GM12878 (cell line): ENCODE measurements around the gene RNF167. TPM values are rescaled to one million over a fixed set of nuclear protein-coding genes. Genes with fewer than 3 reads are reported as not detected.

Experiments
- ATAC-seq: fragments of 200-7000 bp; cut with Tn5 transposase; 3 replicates; pipeline ENCODE4 v1.9.1; 2020; ENCODE audit warnings: mild to moderate bottlenecking, moderate library complexity
- BruUV-seq: library from RNA; stranded (reverse); fragments of 400-500 nt; replicated peaks from 2 replicates; lab custom pipeline; 2021; lab: Mats Ljungman, UMichigan
- CTCF ChIA-PET: fragments of 300-600 bp; sonication (Branson Sonifier 250); formaldehyde crosslinking; extraction: SDS; loops from one replicate; lab custom pipeline; 2021; ENCODE audit warnings: inconsistent platforms; lab: Yijun Ruan, JAX
- POLR2A ChIA-PET: fragments of 350-600 bp; formaldehyde crosslinking; extraction: SDS; loops from one replicate; lab custom pipeline; 2021; ENCODE audit warnings: inconsistent platforms; lab: Charles Lee
- RAD21 ChIA-PET: fragments of 300-600 bp; sonication (Branson Sonifier 250); formaldehyde crosslinking; loops from one replicate; lab custom pipeline; 2023; ENCODE audit warnings: antibody characterized with exemption; ENCODE audit not compliant: unreplicated experiment; lab: Charles Lee
- SMC1A ChIA-PET: fragments of 300-600 bp; sonication (Branson Sonifier 250); formaldehyde crosslinking; loops from one replicate; lab custom pipeline; 2023; ENCODE audit not compliant: unreplicated experiment, uncharacterized antibody; lab: Charles Lee
- DNase-seq: peaks from one replicate; pipeline ENCODE4 v3.0.0-alpha.2; 2011; ENCODE audit warnings: low read depth, low spot score
- FAIRE-seq: peaks from 3 replicates; lab custom pipeline; 2011; peaks lifted over from hg19 to GRCh38; lab: Jason Lieb, UNC
- H2AFZ ChIP-seq: 2 replicates; pipeline ENCODE4 v1.6.0; 2011; ENCODE audit warnings: low read depth, low read length, control low read depth; ENCODE audit not compliant: control insufficient read depth
- H3K27ac ChIP-seq: 2 replicates; pipeline ENCODE4 v1.5.1; 2011; ENCODE audit warnings: control low read depth; ENCODE audit not compliant: control insufficient read depth, insufficient read depth
- H3K27me3 ChIP-seq, 2 experiments: replicated peaks in 1 of 2; 2 replicates each; pipeline versions ENCODE4 v1.6.0 to v1.6.1; 2011; ENCODE audit warnings: low read length in 1 of 2; ENCODE audit not compliant: control insufficient read depth in 2 of 2, insufficient read depth in 2 of 2
- H3K36me3 ChIP-seq, 2 experiments: 2 replicates each; pipeline ENCODE4 v1.5.1; 2011; ENCODE audit warnings: low read length in 1 of 2; ENCODE audit not compliant: control insufficient read depth in 2 of 2, insufficient read depth in 2 of 2
- H3K4me1 ChIP-seq: 2 replicates; pipeline ENCODE4 v1.6.1; 2011; ENCODE audit warnings: mild to moderate bottlenecking, low read length, moderate library complexity, mixed read lengths; ENCODE audit not compliant: control insufficient read depth, insufficient read depth
- H3K4me2 ChIP-seq: 2 replicates; pipeline ENCODE4 v1.6.0; 2011; ENCODE audit warnings: control low read depth; ENCODE audit not compliant: control insufficient read depth, insufficient read depth
- H3K4me3 ChIP-seq: fragments of 200-600 bp; sonication (generic); 2 replicates; pipeline ENCODE4 v1.5.1; 2016
- H3K79me2 ChIP-seq: 2 replicates; pipeline ENCODE4 v1.6.0; 2011; ENCODE audit warnings: low read length; ENCODE audit not compliant: control insufficient read depth, insufficient read depth
- H3K9ac ChIP-seq: 2 replicates; pipeline ENCODE4 v1.8.0; 2011; ENCODE audit warnings: low read length, control low read depth, mixed read lengths; ENCODE audit not compliant: control insufficient read depth, insufficient read depth
- H3K9me3 ChIP-seq: replicated peaks from 3 replicates; pipeline ENCODE4 v1.5.1; 2011; ENCODE audit warnings: mild to moderate bottlenecking, low read length; ENCODE audit not compliant: control insufficient read depth, insufficient read depth
- H4K20me1 ChIP-seq: 2 replicates; pipeline ENCODE4 v1.6.0; 2011; ENCODE audit not compliant: control insufficient read depth, insufficient read depth
- CBFB ChIP-seq: IDR thresholded peaks from 2 replicates; pipeline ENCODE4 v1.6.1; 2016; ENCODE audit warnings: antibody characterized with exemption, low read depth
- CUX1 ChIP-seq: IDR thresholded peaks from 2 replicates; pipeline ENCODE4 v1.6.1; 2012; ENCODE audit warnings: improper control_type of control experiment, low read depth, low read length; ENCODE audit not compliant: insufficient replicate concordance
- RCOR1 ChIP-seq: conservative IDR thresholded peaks from 2 replicates; pipeline ENCODE4 v1.6.1; 2012; ENCODE audit warnings: low read depth, low read length, improper control_type of control experiment
- WGBS: methylation state at CpG from one replicate; pipeline ENCODE4 v1.1.6; 2016; ENCODE audit warnings: low lambda C conversion rate; ENCODE audit not compliant: insufficient replicate concordance, insufficient coverage; ENCODE audit errors: missing lambda C conversion rate; 5-methylcytosine and 5-hydroxymethylcytosine counted together
- in situ Hi-C: fragments of 300-500 bp; cut with MboI; formaldehyde crosslinking; loops from 9 replicates; pipeline ENCODE4 v1.14.3; 2018; ENCODE audit warnings: mixed read lengths
- intact Hi-C: fragments of 100-400 bp; cut with micrococcal nuclease; formaldehyde crosslinking; loops from one replicate; pipeline ENCODE4 v1.14.2; 2022; ENCODE audit not compliant: unreplicated experiment
- polyA plus RNA-seq, 11 experiments: library from polyadenylated mRNA; depleted of rRNA in 4 of 11; unstranded in 6 of 11; stranded (reverse) in 5 of 11; fragments of >200 nt; fragmentation: Nextera tagmentation in 4 of 11; fragmentation: Illumina TruSeq in 1 of 11; extraction: Ambion mirVana in 4 of 11; extraction: Trizol in 1 of 11; gene quantifications; 1 replicate in 1 of 11; 2 replicates in 10 of 11; pipeline versions ENCODE4 v1.2.1 to v1.2.3, GENCODE V29; 2011 to 2016; ENCODE audit warnings: inconsistent platforms in 2 of 11, missing spikeins in 2 of 11, low read depth in 1 of 11
- total RNA-seq, 4 experiments: library from RNA; depleted of rRNA in 3 of 4; stranded (reverse); fragments of >200 nt in 3 of 4; fragmentation: Illumina TruSeq in 1 of 4; extraction: Trizol in 1 of 4; gene quantifications; 2 replicates each; pipeline versions ENCODE4 v1.2.1 to v1.2.3, GENCODE V29; 2013 to 2021

Gene RNF167
- total and polyA plus RNA-seq, 10 of the 15 experiments (the other 5 are each of a cell fraction or from before 2014, with no cell fraction given), result 33.6 to 147 (median 57.6) TPM

GRCh38 chr17:4897785-4898184 lies 42.3 kb upstream of the RNF167 start:
- WGBS, result 92% methylated on average over 4 of the region's 5 CpGs
- no peak overlapping the region for H3K4me3 ChIP-seq
- TF ChIP-seq CUX1, result no peak
- no peak for TF ChIP-seq RCOR1
- TF ChIP-seq CBFB, result no peak
- TF ChIP-seq, all 136 proteins: peak for 0
- H3K27ac ChIP-seq, result no peak overlapping the region
- FAIRE-seq (no peak), DNase-seq (no peak), ATAC-seq (no peak)
- SMC1A ChIA-PET, result interaction anchor here (0.6 kb wide), 1 partner anchor 165 kb away, joined by 3 read pairs; no protein-coding TSS in a partner anchor
- H3K4me1 ChIP-seq, result peaks cover 12% of the 10 kb centered on the region
- peaks cover 3 to 16% of the 10 kb centered on the region in 2 experiments; a peak in 3 of 4 replicates for H3K36me3 ChIP-seq
- intact Hi-C loops, result no loop called here
- CTCF ChIA-PET, result no interaction called here
- H3K4me2 ChIP-seq, result no peak overlapping the region
- POLR2A ChIA-PET, result interaction anchor here (0.6 kb wide), 2 partner anchors 137 to 487 kb away, joined by 3 to 6 read pairs; no protein-coding TSS in a partner anchor
- no peak overlapping the region for H2AFZ ChIP-seq
- RAD21 ChIA-PET, result no interaction called here
- no peaks in the 10 kb centered on the region for H4K20me1 ChIP-seq
- in situ Hi-C loops, result no loop called here
- no TSS peak for BruUV-seq
- H3K79me2 ChIP-seq, result no peaks in the 10 kb centered on the region
- no peak overlapping the region for H3K9ac ChIP-seq
- no peaks in the 10 kb centered on the region; the same call in 2 of the 3 replicates for H3K9me3 ChIP-seq
- no peaks in the 10 kb centered on the region; a peak in 1 of 4 replicates for H3K27me3 ChIP-seq
